HL-60 (cell line): ENCODE results near the gene SERPINI1.

Experiments
- DNase-seq, 2 experiments: peaks; one replicate each; pipeline ENCODE4 v3.0.0-alpha.2; 2010 to 2020; ENCODE audit warnings: low read depth in 1 of 2, low spot score in 1 of 2
- H3K27ac ChIP-seq: fragments of 250-450 bp; sonication (Bioruptor Pico); replicated peaks from 2 replicates; pipeline ENCODE4 v1.5.1; 2020; ENCODE audit warnings: mild to moderate bottlenecking, moderate library complexity
- H3K27me3 ChIP-seq: fragments of 250-450 bp; sonication (Bioruptor Pico); 2 replicates; pipeline ENCODE4 v1.5.1; 2021; ENCODE audit warnings: mild to moderate bottlenecking, moderate library complexity; ENCODE audit not compliant: insufficient read depth, poor library complexity, severe bottlenecking
- H3K4me3 ChIP-seq: replicated peaks from 2 replicates; pipeline ENCODE4 v1.5.1; 2011; ENCODE audit warnings: mild to moderate bottlenecking, control low read depth, low read length; ENCODE audit not compliant: insufficient read depth
- CTCF ChIP-seq: IDR thresholded peaks from one replicate; pipeline ENCODE4 v1.5.1; 2011; ENCODE audit warnings: low read length, control low read depth, inconsistent platforms; ENCODE audit not compliant: insufficient read depth
- GABPA ChIP-seq: IDR thresholded peaks from 2 replicates; pipeline ENCODE4 v1.6.1; 2012; ENCODE audit warnings: low read depth
- POLR2AphosphoS5 ChIP-seq: IDR thresholded peaks from 2 replicates; pipeline ENCODE4 v1.6.1; 2012; ENCODE audit warnings: low read depth
- SPI1 ChIP-seq: IDR thresholded peaks from 2 replicates; pipeline ENCODE4 v1.6.1; 2012; ENCODE audit warnings: low read depth, mild to moderate bottlenecking, borderline replicate concordance
- TF ChIP-seq, protein P1 (sequence below): IDR thresholded peaks from 2 replicates; pipeline ENCODE4 v1.6.1; 2012; ENCODE audit warnings: low read depth; ENCODE audit not compliant: insufficient replicate concordance

SERPINI1 gene

DNA sequence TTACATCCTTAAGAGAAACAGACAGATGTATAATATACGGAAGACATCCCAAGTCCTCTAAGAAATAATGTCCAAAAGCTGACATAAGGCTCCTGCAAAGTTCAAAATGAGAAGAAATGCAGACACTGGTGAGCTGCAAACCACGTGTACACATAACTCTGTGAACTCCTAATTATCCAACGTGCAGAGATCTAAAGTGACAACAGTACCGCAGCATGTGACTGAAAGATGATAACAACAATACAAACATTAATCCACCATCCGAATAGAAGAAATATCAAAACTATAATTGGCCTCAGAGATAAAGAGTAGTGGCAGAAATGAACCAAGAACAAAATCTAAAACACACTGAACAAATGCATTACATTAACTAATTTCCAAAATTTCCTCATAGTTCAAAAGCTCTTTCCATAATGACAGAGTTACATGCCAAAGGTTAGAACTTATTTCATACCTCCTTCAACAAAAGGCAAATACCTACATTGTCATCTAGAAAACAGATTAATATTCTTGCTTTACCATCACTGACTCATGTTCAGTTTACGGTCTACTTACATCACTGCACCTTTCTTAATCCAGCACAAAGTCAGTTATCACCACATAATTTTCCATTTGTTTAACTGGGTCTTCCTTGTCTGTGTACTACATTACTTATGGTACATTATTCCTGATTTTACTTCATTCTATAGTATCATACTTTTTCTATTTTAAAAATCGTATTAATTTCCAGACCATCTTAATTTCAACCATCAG, 3.0 kb upstream of the SERPINI1 start:
- no peak overlapping the region; the same call in 1 of the 2 replicates for H3K4me3 ChIP-seq
- DNase-seq, result no peak
- TF ChIP-seq POLR2AphosphoS5 (no peak), GABPA (no peak), SPI1 (no peak)
- no peak overlapping the region; the same call in 1 of the 2 replicates for H3K27ac ChIP-seq
- H3K27me3 ChIP-seq, result no peaks in the 10 kb centered on the region

DNA sequence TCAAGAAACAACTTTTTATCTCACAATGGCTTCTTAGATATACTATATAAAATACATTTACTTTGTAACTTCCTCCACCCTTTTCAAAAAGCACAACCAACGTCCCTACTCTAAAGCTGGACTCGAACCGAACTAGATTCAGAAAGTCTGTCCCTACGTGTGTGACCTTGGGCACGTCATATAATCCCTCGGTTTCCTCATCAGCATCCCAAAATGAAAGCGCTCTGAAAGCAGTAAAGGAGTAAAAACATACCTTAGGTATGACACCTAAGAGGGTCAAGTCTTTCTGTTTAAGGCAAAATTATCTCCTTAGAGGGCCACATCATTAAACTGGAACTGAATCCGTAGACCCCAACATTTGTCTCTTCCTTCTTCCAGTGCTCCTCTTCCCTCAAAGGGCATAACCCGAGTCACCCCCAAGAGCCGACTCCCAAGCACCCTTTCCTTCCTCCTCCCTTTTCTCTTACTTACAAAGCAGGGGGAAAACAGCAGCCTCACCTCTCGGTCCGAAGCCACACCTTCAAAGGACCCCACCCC, 1.5 kb upstream of the SERPINI1 start:
- peak overlapping the region; percentile 88 for H3K4me3 ChIP-seq
- no peaks in the 10 kb centered on the region for H3K27me3 ChIP-seq
- TF ChIP-seq POLR2AphosphoS5, result no peak
- TF ChIP-seq GABPA, result no peak
- TF ChIP-seq, protein P1, sequence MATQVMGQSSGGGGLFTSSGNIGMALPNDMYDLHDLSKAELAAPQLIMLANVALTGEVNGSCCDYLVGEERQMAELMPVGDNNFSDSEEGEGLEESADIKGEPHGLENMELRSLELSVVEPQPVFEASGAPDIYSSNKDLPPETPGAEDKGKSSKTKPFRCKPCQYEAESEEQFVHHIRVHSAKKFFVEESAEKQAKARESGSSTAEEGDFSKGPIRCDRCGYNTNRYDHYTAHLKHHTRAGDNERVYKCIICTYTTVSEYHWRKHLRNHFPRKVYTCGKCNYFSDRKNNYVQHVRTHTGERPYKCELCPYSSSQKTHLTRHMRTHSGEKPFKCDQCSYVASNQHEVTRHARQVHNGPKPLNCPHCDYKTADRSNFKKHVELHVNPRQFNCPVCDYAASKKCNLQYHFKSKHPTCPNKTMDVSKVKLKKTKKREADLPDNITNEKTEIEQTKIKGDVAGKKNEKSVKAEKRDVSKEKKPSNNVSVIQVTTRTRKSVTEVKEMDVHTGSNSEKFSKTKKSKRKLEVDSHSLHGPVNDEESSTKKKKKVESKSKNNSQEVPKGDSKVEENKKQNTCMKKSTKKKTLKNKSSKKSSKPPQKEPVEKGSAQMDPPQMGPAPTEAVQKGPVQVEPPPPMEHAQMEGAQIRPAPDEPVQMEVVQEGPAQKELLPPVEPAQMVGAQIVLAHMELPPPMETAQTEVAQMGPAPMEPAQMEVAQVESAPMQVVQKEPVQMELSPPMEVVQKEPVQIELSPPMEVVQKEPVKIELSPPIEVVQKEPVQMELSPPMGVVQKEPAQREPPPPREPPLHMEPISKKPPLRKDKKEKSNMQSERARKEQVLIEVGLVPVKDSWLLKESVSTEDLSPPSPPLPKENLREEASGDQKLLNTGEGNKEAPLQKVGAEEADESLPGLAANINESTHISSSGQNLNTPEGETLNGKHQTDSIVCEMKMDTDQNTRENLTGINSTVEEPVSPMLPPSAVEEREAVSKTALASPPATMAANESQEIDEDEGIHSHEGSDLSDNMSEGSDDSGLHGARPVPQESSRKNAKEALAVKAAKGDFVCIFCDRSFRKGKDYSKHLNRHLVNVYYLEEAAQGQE, result no peak
- no peak for TF ChIP-seq SPI1
- peak overlapping the region; percentile 88 for H3K27ac ChIP-seq
- peak; percentile 19 to 21 for DNase-seq

DNA sequence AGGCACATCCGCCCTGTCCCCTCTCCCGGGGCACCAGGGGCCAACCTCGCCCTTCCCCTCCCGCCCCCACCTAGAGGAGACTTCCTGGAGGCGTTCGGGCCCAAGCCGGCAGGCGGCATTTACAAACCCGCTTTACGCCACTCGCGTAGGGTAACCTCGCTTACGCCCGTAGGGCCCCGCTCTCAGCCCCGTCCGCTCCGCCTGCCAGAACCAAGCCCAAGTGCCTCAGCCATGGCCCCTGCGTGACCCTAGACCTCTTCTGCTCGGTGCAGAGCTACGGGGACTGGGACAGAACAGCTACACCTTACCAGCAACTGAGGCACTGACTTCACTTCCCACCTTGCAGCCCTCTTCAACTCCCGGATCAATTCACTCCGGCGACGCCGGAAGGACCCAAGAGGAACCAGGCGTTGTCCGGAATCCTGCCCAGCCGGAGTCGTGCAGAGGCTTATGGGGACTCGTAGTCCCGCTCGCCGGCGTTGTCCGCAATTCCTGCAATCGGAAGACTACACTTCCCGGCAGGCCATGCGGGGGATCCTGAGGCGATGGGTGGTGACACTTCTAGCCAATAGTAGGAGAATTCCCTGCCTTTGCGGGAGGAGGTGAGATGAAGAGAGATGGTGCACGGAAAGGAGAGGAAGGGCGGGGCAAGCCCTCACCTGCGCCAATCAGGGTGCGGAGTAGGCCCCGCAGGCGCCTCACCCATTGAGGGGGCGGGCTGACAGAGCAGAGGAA, 856 bp upstream of the SERPINI1 start, which contains the start of gene PDCD10:
PDCD10 (minus strand) TSS at position 395 of the 735 bp plus-strand sequence. CDS start 14,735 bp downstream, outside the sequence.
- TF ChIP-seq CTCF (no peak), SPI1 (peak; percentile 64; the same call in 1 of the 2 replicates), POLR2AphosphoS5 (peak; percentile 68), GABPA (peak; percentile 84)
- TF ChIP-seq, protein P1, result no peak
- no peaks in the 10 kb centered on the region for H3K27me3 ChIP-seq
- peak within 1 kb of the TSS; percentile 88 for H3K4me3 ChIP-seq
- peak within 1 kb of the TSS; percentile 88 for H3K27ac ChIP-seq
- peak; percentile 91 to 99 for DNase-seq

DNA sequence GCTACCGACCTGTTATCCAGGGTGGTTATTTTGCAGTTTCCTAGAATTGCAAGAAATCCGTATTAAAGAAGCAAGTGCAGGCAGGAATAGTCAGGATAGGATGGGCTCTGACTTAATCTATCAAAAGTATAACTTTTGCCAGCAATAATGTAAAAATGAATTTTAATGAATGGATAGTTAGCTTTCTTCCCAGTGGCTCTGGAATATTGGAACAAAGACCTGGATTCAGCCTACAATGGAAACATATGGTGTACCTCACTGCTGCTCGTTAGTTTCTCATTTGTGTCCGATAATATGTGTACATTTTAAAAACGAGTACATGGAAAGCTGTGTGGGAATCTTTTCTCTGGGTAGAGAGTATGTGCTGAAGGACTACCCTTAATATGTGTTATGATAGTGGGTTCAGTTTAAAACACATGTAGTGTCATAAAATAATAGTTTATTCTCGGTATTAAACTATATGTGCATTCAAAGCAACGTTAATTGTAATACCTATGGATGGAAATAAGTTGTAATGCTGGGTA, 805 bp downstream of the SERPINI1 start:
- DNase-seq, result no peak
- Histone ChIP-seq H3K4me3 (peak overlapping the region; percentile 88), H3K27ac (no peak overlapping the region), H3K27me3 (no peaks in the 10 kb centered on the region)
- TF ChIP-seq, protein P1, result no peak
- TF ChIP-seq POLR2AphosphoS5 (no peak), GABPA (no peak), SPI1 (no peak), CTCF (no peak)
